Measurements from ENCODE around the gene CACNA1A. TPM values are rescaled to one million over a fixed set of nuclear protein-coding genes. Genes with fewer than 3 reads are reported as not detected.

CACNA1A gene
- total RNA-seq, 2 donors from 2014 or later, result 0.27 to 2.3 TPM

GRCh38 chr19:13411899-13412298 lies 94.4 kb downstream of the CACNA1A start:
- Histone ChIP-seq H3K9me3 (no peaks in the 10 kb centered on the region), H3K4me1 (ENCODE audit: control insufficient read depth in 1 of 2, low read depth in 2 of 2) (no peaks in the 10 kb centered on the region), H3K4me3 (no peak overlapping the region), H3K27ac (no peak overlapping the region), H3K27me3 (replicated peaks; ENCODE audit: insufficient read depth) (no peaks in the 10 kb centered on the region), H3K36me3 (no peaks in the 10 kb centered on the region)
- TF ChIP-seq CTCF (IDR thresholded peaks at IDR 0.05), result no peak
- DNase-seq (ENCODE audit: low spot score) (no peak), ATAC-seq (ENCODE audit: insufficient number of reproducible peaks, low FRiP score, low read depth) (no peak)

GRCh38 chr19:13410946-13411345 lies 95.3 kb downstream of the CACNA1A start:
- Histone ChIP-seq H3K27me3 (replicated peaks; ENCODE audit: insufficient read depth) (no peaks in the 10 kb centered on the region), H3K9me3 (no peaks in the 10 kb centered on the region), H3K4me3 (no peak overlapping the region), H3K4me1 (ENCODE audit: control insufficient read depth in 1 of 2, low read depth in 2 of 2) (no peaks in the 10 kb centered on the region), H3K27ac (no peak overlapping the region), H3K36me3 (no peaks in the 10 kb centered on the region)
- ATAC-seq (ENCODE audit: insufficient number of reproducible peaks, low FRiP score, low read depth) (no peak), DNase-seq (ENCODE audit: low spot score) (no peak)
- no peak for TF ChIP-seq CTCF (IDR thresholded peaks at IDR 0.05)

GRCh38 chr19:13408889-13409518 lies 97.3 kb downstream of the CACNA1A start:
- no peaks in the 10 kb centered on the region for H3K36me3 ChIP-seq
- H3K27ac ChIP-seq, result no peak overlapping the region
- ATAC-seq (ENCODE audit: insufficient number of reproducible peaks, low FRiP score, low read depth) (no peak), DNase-seq (ENCODE audit: low spot score) (no peak)
- TF ChIP-seq CTCF (IDR thresholded peaks at IDR 0.05), result no peak
- no peaks in the 10 kb centered on the region for H3K9me3 ChIP-seq
- no peaks in the 10 kb centered on the region for H3K27me3 ChIP-seq (replicated peaks; ENCODE audit: insufficient read depth)
- no peak overlapping the region for H3K4me3 ChIP-seq
- H3K4me1 ChIP-seq (ENCODE audit: control insufficient read depth in 1 of 2, low read depth in 2 of 2), result no peaks in the 10 kb centered on the region

- DNase-seq (ENCODE audit: low spot score) (no peak), ATAC-seq (ENCODE audit: insufficient number of reproducible peaks, low FRiP score, low read depth) (no peak)
- TF ChIP-seq CTCF (IDR thresholded peaks at IDR 0.05), result no peak
- peaks cover 6% of the 10 kb centered on the region for H3K9me3 ChIP-seq
- H3K4me3 ChIP-seq, result no peak overlapping the region
- H3K36me3 ChIP-seq, result no peaks in the 10 kb centered on the region
- H3K27me3 ChIP-seq (replicated peaks; ENCODE audit: insufficient read depth), result no peaks in the 10 kb centered on the region
- H3K27ac ChIP-seq, result no peak overlapping the region
- H3K4me1 ChIP-seq (ENCODE audit: control insufficient read depth in 1 of 2, low read depth in 2 of 2), result no peaks in the 10 kb centered on the region
Observed at GRCh38 chr19:13404236-13404635, 102.0 kb downstream of the CACNA1A start.

GRCh38 chr19:13401388-13401787 lies 104.9 kb downstream of the CACNA1A start:
- Histone ChIP-seq H3K27me3 (replicated peaks; ENCODE audit: insufficient read depth) (no peaks in the 10 kb centered on the region), H3K4me1 (ENCODE audit: control insufficient read depth in 1 of 2, low read depth in 2 of 2) (no peaks in the 10 kb centered on the region), H3K9me3 (peaks cover 6% of the 10 kb centered on the region), H3K27ac (no peak overlapping the region), H3K4me3 (no peak overlapping the region), H3K36me3 (no peaks in the 10 kb centered on the region)
- TF ChIP-seq CTCF (IDR thresholded peaks at IDR 0.05), result no peak
- ATAC-seq (ENCODE audit: insufficient number of reproducible peaks, low FRiP score, low read depth) (no peak), DNase-seq (ENCODE audit: low spot score) (no peak)

Data from thoracic aorta (tissue), 2 donors.